ENCODE data around the gene SLIT3. TPM values are rescaled to one million over a fixed set of nuclear protein-coding genes. Genes with fewer than 3 reads are reported as not detected.

SLIT3 gene
- total and polyA plus RNA-seq, 2 experiments from 2014 or later: 0.59 to 0.71 TPM

- Mint-ChIP-seq H3K27me3 (ENCODE audit: insufficient read depth, low read depth, poor library complexity) (no peaks in the 10 kb centered on the region), H3K9me3 (no peaks in the 10 kb centered on the region; the same call in 2 of the 3 replicates), H3K4me1 (no peaks in the 10 kb centered on the region; the same call in 2 of the 3 replicates), H3K27ac (no peak overlapping the region), H3K4me3 (no peak overlapping the region), H3K36me3 (ENCODE audit: low read depth) (no peaks in the 10 kb centered on the region)
- Histone ChIP-seq H3K4me3 (no peak overlapping the region), H3K4me2 (no peak overlapping the region), H3K79me2 (replicated peaks; ENCODE audit: insufficient read depth) (no peaks in the 10 kb centered on the region), H4K20me1 (replicated peaks; ENCODE audit: insufficient read depth) (no peaks in the 10 kb centered on the region), H3K4me1 (ENCODE audit: insufficient read depth) (no peaks in the 10 kb centered on the region), H3K36me3 (ENCODE audit: insufficient read depth) (no peaks in the 10 kb centered on the region), H3K9me2 (ENCODE audit: insufficient read depth) (no peaks in the 10 kb centered on the region), H2AFZ (no peak overlapping the region), H3K27me3 (ENCODE audit: insufficient read depth) (no peaks in the 10 kb centered on the region), H3F3A (replicated peaks; ENCODE audit: low read depth) (no peaks in the 10 kb centered on the region), H3K27ac (ENCODE audit: low read depth) (no peak overlapping the region)
- TF ChIP-seq ZNF114 (CRISPR knock-in tag; IDR thresholded peaks at IDR 0.05) (no peak), CREB1 (CRISPR knock-in tag; IDR thresholded peaks at IDR 0.05; ENCODE audit: low read depth) (no peak)
- TF ChIP-seq, protein P1, sequence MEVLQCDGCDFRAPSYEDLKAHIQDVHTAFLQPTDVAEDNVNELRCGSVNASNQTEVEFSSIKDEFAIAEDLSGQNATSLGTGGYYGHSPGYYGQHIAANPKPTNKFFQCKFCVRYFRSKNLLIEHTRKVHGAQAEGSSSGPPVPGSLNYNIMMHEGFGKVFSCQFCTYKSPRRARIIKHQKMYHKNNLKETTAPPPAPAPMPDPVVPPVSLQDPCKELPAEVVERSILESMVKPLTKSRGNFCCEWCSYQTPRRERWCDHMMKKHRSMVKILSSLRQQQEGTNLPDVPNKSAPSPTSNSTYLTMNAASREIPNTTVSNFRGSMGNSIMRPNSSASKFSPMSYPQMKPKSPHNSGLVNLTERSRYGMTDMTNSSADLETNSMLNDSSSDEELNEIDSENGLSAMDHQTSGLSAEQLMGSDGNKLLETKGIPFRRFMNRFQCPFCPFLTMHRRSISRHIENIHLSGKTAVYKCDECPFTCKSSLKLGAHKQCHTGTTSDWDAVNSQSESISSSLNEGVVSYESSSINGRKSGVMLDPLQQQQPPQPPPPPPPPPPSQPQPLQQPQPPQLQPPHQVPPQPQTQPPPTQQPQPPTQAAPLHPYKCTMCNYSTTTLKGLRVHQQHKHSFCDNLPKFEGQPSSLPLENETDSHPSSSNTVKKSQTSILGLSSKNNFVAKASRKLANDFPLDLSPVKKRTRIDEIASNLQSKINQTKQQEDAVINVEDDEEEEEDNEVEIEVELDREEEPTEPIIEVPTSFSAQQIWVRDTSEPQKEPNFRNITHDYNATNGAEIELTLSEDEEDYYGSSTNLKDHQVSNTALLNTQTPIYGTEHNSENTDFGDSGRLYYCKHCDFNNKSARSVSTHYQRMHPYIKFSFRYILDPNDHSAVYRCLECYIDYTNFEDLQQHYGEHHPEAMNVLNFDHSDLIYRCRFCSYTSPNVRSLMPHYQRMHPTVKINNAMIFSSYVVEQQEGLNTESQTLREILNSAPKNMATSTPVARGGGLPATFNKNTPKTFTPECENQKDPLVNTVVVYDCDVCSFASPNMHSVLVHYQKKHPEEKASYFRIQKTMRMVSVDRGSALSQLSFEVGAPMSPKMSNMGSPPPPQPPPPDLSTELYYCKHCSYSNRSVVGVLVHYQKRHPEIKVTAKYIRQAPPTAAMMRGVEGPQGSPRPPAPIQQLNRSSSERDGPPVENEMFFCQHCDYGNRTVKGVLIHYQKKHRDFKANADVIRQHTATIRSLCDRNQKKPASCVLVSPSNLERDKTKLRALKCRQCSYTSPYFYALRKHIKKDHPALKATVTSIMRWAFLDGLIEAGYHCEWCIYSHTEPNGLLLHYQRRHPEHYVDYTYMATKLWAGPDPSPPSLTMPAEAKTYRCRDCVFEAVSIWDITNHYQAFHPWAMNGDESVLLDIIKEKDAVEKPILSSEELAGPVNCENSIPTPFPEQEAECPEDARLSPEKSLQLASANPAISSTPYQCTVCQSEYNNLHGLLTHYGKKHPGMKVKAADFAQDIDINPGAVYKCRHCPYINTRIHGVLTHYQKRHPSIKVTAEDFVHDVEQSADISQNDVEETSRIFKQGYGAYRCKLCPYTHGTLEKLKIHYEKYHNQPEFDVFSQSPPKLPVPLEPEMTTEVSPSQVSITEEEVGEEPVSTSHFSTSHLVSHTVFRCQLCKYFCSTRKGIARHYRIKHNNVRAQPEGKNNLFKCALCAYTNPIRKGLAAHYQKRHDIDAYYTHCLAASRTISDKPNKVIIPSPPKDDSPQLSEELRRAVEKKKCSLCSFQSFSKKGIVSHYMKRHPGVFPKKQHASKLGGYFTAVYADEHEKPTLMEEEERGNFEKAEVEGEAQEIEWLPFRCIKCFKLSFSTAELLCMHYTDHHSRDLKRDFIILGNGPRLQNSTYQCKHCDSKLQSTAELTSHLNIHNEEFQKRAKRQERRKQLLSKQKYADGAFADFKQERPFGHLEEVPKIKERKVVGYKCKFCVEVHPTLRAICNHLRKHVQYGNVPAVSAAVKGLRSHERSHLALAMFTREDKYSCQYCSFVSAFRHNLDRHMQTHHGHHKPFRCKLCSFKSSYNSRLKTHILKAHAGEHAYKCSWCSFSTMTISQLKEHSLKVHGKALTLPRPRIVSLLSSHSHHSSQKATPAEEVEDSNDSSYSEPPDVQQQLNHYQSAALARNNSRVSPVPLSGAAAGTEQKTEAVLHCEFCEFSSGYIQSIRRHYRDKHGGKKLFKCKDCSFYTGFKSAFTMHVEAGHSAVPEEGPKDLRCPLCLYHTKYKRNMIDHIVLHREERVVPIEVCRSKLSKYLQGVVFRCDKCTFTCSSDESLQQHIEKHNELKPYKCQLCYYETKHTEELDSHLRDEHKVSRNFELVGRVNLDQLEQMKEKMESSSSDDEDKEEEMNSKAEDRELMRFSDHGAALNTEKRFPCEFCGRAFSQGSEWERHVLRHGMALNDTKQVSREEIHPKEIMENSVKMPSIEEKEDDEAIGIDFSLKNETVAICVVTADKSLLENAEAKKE (CRISPR knock-in tag; IDR thresholded peaks at IDR 0.05): no peak
- DNase-seq (ENCODE audit: low spot score) (no peak), ATAC-seq (no peak)
These were observed 108.4 kb downstream of the SLIT3 start for GRCh38 chr5:169192536-169192935.

GRCh38 chr5:169190849-169191248 is 110.1 kb downstream of the SLIT3 start:
- Mint-ChIP-seq H3K27me3 (ENCODE audit: insufficient read depth, low read depth, poor library complexity) (peaks cover 2% of the 10 kb centered on the region), H3K27ac (no peak overlapping the region)
- H3K4me3 ChIP-seq: no peak overlapping the region
- TF ChIP-seq POLR2AphosphoS5 (IDR thresholded peaks at IDR 0.05; ENCODE audit: low read depth) (no peak), JUNB (IDR thresholded peaks at IDR 0.05; ENCODE audit: unreplicated experiment) (no peak), EZH2phosphoT487 (IDR thresholded peaks at IDR 0.05; ENCODE audit: unreplicated experiment) (no peak), STAT1 (IDR thresholded peaks at IDR 0.05; ENCODE audit: unreplicated experiment) (no peak), CTCF (conservative IDR thresholded peaks at IDR 0.05; ENCODE audit: low read depth in 2 of 2) (no peak)

More at GRCh38 chr5:169190849-169191248, 110.1 kb downstream of the SLIT3 start:
- Histone ChIP-seq H3K79me2 (replicated peaks; ENCODE audit: insufficient read depth) (no peaks in the 10 kb centered on the region), H3K27ac (ENCODE audit: low read depth) (no peak overlapping the region), H3K9me2 (ENCODE audit: insufficient read depth) (no peaks in the 10 kb centered on the region), H3K4me2 (no peak overlapping the region), H4K20me1 (replicated peaks; ENCODE audit: insufficient read depth) (no peaks in the 10 kb centered on the region), H3K36me3 (ENCODE audit: insufficient read depth) (no peaks in the 10 kb centered on the region), H2AFZ (no peak overlapping the region), H3K27me3 (ENCODE audit: insufficient read depth) (no peaks in the 10 kb centered on the region), H3F3A (replicated peaks; ENCODE audit: low read depth) (no peaks in the 10 kb centered on the region), H3K4me1 (ENCODE audit: insufficient read depth) (no peaks in the 10 kb centered on the region)
- no peak for ATAC-seq
- H3K9me3 Mint-ChIP-seq: no peaks in the 10 kb centered on the region; the same call in 2 of the 3 replicates
- no peak for DNase-seq (ENCODE audit: low spot score)
- no peak overlapping the region for H3K4me3 Mint-ChIP-seq
- no peaks in the 10 kb centered on the region for H3K36me3 Mint-ChIP-seq (ENCODE audit: low read depth)
- H3K4me1 Mint-ChIP-seq: peaks cover 7% of the 10 kb centered on the region

All from GM23338 (cell line).